ENCODE measurements around the gene RNPC3. TPM values are rescaled to one million over a fixed set of nuclear protein-coding genes. Genes with fewer than 3 reads are reported as not detected.

Gene RNPC3
- total and polyA plus RNA-seq, 8 donors: 8.9 to 31.8 (median 21.1) TPM

GRCh38 chr1:103523346-103523745 is 2.2 kb upstream of the RNPC3 start:
- DNase-seq (no peak), FAIRE-seq (no peak), ATAC-seq (no peak)
- Histone ChIP-seq H3K27ac (no peak overlapping the region), H3K9me3 (no peaks in the 10 kb centered on the region), H3K4me3 (no peak overlapping the region), H3K36me3 (no peaks in the 10 kb centered on the region), H3K4me1 (peaks cover 0 to 23% (median 6%) of the 10 kb centered on the region in 3 donors), H3K27me3 (no peaks in the 10 kb centered on the region)
- intact Hi-C loops (cut with DNase I): no loop called here
- WGBS, 2 donors: 88 to 91% methylated on average over 3 of the region's 3 CpGs
- TF ChIP-seq, protein P1, sequence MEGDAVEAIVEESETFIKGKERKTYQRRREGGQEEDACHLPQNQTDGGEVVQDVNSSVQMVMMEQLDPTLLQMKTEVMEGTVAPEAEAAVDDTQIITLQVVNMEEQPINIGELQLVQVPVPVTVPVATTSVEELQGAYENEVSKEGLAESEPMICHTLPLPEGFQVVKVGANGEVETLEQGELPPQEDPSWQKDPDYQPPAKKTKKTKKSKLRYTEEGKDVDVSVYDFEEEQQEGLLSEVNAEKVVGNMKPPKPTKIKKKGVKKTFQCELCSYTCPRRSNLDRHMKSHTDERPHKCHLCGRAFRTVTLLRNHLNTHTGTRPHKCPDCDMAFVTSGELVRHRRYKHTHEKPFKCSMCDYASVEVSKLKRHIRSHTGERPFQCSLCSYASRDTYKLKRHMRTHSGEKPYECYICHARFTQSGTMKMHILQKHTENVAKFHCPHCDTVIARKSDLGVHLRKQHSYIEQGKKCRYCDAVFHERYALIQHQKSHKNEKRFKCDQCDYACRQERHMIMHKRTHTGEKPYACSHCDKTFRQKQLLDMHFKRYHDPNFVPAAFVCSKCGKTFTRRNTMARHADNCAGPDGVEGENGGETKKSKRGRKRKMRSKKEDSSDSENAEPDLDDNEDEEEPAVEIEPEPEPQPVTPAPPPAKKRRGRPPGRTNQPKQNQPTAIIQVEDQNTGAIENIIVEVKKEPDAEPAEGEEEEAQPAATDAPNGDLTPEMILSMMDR (IDR thresholded peaks at IDR 0.05): no peak

- 2 to 4% methylated on average over 9 to 28 of the region's 34 CpGs for WGBS, 2 donors
- H3K4me3 ChIP-seq: peak overlapping the region in 2 of 4 donors; percentile 23 to 37
- no peaks in the 10 kb centered on the region for H3K36me3 ChIP-seq
- peak overlapping the region in 1 of 4 donors; percentile 43 for H3K27ac ChIP-seq
- TF ChIP-seq, protein P1 (IDR thresholded peaks at IDR 0.05): no peak
- peak in 2 of 6 donors; percentile 64 to 71 for DNase-seq
- H3K9me3 ChIP-seq: no peaks in the 10 kb centered on the region
- peaks cover 6 to 36% (median 10%) of the 10 kb centered on the region in 3 donors for H3K4me1 ChIP-seq
- FAIRE-seq: no peak
- ATAC-seq: peak; percentile 74 to 83 (median 82)
- intact Hi-C loops (cut with DNase I): no loop called here
- H3K27me3 ChIP-seq: no peaks in the 10 kb centered on the region
Measured at GRCh38 chr1:103525114-103525606, 339 bp upstream of the RNPC3 start.

DNA sequence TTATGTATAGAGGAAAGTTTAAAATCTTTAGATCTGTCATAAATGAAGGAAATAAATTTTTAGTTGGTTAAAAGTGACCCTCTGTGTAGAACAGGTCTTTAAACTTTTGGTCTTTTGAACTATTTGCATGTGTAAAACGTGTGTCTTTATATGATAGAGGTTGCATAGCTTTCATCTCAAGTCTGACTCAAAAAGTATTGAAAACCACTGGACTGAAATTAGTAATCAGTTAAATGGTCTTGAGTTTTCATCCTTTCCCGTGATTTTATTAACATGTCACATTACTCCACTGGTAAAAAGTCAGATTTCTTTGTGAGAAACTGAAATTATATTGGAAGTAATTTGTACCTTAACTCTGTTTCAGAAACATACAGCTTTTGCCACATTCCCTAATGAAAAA is 1.8 kb downstream of the RNPC3 start:
- intact Hi-C loops (cut with DNase I): no loop called here
- H3K9me3 ChIP-seq: no peaks in the 10 kb centered on the region
- 22 to 23% methylated on average over 2 of the region's 2 CpGs for WGBS, 2 donors
- ATAC-seq: no peak
- TF ChIP-seq, protein P1 (IDR thresholded peaks at IDR 0.05): no peak
- H3K27me3 ChIP-seq: no peaks in the 10 kb centered on the region
- H3K27ac ChIP-seq: peak overlapping the region in 1 of 4 donors; percentile 7
- no peak for FAIRE-seq
- peak overlapping the region in 2 of 4 donors; percentile 53 to 72 for H3K4me3 ChIP-seq
- DNase-seq: no peak
- peaks cover 6 to 43% (median 10%) of the 10 kb centered on the region in 3 donors for H3K4me1 ChIP-seq
- H3K36me3 ChIP-seq: no peaks in the 10 kb centered on the region

DNA sequence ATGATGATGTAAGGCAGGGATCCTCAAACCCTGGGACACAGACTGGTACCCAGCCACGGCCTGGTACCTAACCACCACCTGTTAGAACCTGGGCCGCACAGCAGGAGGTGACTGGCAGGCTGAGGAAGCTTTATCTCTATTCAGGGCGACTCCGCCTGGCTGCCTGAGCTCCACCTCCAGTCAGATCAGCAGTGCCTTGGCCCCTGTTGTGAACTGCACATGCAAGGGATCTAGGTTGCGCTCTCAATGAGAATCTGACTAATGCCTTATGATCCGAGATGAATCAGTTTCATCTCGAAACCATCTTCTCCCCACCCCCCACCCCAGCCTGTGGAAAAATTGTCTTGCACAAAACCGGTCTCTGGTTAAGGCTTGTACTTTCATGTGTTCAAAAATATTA is 4.2 kb downstream of the RNPC3 start:
- ATAC-seq (peak in 2 of 4 donors; percentile 9 to 55), DNase-seq (peak; percentile 24 to 60 (median 44)), FAIRE-seq (no peak)
- H3K4me3 ChIP-seq: peak overlapping the region in 1 of 4 donors; percentile 53
- WGBS, 2 donors: 55 to 61% methylated on average over 8 of the region's 8 CpGs
- H3K27me3 ChIP-seq: no peaks in the 10 kb centered on the region
- no peaks in the 10 kb centered on the region for H3K9me3 ChIP-seq
- H3K27ac ChIP-seq: no peak overlapping the region
- no peaks in the 10 kb centered on the region for H3K36me3 ChIP-seq
- TF ChIP-seq, protein P1 (IDR thresholded peaks at IDR 0.05): no peak
- peaks cover 6 to 50% (median 10%) of the 10 kb centered on the region in 3 donors for H3K4me1 ChIP-seq
- intact Hi-C loops (cut with DNase I): no loop called here

DNA sequence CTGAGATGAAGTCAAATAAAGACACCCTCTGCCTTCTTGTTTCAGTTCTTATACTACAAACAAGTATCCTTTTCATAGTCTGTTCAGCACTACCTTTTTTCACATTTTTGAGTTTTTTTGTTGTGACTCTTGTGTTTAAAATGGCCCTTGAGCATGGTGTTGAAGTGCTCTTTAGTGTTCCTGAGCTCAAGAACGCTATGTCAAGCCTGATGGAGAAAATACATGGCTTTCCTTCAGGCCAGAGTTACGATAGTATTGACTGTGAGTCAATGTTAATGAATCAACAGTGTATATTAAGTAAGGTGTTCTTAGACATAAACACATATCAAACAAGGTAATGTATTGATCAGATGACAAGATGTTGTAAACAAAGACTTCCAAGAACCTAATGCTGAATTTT is 12.7 kb downstream of the RNPC3 start:
- intact Hi-C loops (cut with DNase I): no loop called here

More for the DNA sequence above, 12.7 kb downstream of the RNPC3 start:
- peaks cover 0 to 75% (median 7%) of the 10 kb centered on the region in 3 donors for H3K36me3 ChIP-seq
- 97 to 98% methylated on average over 2 of the region's 2 CpGs for WGBS, 2 donors
- H3K27me3 ChIP-seq: no peaks in the 10 kb centered on the region
- TF ChIP-seq, protein P1 (IDR thresholded peaks at IDR 0.05): no peak
- DNase-seq (no peak), ATAC-seq (no peak), FAIRE-seq (no peak)
- H3K9me3 ChIP-seq: no peaks in the 10 kb centered on the region
- H3K4me1 ChIP-seq: peaks cover 0 to 14% (median 0%) of the 10 kb centered on the region in 3 donors
- no peak overlapping the region for H3K27ac ChIP-seq
- no peak overlapping the region for H3K4me3 ChIP-seq

Data from pancreas (tissue), 10 donors.